Stimulated activated CD4-positive, alpha-beta T cell treated with anti-CD3 and anti-CD28 coated beads, TNF-alpha, amount 100 ng/mL, for 4 hours (primary cell): Measurements from ENCODE around the gene TMPRSS12.
"Not testable (repeated sequence)": the region's sequence is repeated elsewhere in the genome, so short reads cannot be mapped to it uniquely, and the experiment has no call there.

ENCODE experiments used
- DNase-seq, 3 experiments: peaks; one replicate each; pipeline ENCODE4 v3.0.0-alpha.2; 2020; ENCODE audit warnings: low read depth in 3 of 3

TMPRSS12 gene, protein sequence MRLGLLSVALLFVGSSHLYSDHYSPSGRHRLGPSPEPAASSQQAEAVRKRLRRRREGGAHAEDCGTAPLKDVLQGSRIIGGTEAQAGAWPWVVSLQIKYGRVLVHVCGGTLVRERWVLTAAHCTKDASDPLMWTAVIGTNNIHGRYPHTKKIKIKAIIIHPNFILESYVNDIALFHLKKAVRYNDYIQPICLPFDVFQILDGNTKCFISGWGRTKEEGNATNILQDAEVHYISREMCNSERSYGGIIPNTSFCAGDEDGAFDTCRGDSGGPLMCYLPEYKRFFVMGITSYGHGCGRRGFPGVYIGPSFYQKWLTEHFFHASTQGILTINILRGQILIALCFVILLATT

DNA sequence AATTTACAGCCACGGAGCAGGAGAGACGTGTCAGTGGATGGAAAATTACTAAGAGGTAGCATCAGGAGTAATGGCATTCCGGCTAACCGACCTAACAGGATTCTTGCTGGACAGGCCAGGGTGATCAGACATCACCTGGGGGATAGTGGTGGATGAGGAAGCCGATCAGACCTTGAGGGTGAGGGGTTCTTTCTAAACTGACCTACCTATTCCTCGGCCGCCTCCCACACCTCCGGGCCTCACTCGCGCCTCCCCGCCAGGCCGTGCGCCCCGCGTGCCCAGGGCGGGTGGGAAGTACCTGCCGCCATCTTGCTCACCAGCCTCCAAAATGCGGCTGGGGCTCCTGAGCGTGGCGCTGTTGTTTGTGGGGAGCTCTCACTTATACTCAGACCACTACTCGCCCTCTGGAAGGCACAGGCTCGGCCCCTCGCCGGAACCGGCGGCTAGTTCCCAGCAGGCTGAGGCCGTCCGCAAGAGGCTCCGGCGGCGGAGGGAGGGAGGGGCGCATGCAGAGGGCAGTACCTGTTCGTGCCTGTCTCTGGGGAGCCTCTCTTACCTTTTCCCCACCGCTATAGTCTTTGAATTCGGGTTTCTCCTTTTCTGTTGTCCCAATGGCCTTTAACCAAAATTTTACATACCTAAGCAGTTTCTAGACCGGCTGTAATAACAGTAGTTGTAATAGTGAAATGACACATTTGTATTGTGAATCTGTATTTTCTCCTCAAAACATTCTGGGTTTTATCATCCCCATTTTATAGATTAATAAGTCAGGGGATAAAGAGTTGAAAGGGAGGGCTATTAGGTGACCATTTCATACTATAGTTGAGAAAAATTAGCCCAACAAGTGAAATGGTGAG is at the start of gene TMPRSS12:
Gene TMPRSS12, plus strand, starts transcription at position 290 of the 857 bp plus-strand sequence. Its CDS starts 39 bp downstream, at position 329.
- DNase-seq: no peak

DNA sequence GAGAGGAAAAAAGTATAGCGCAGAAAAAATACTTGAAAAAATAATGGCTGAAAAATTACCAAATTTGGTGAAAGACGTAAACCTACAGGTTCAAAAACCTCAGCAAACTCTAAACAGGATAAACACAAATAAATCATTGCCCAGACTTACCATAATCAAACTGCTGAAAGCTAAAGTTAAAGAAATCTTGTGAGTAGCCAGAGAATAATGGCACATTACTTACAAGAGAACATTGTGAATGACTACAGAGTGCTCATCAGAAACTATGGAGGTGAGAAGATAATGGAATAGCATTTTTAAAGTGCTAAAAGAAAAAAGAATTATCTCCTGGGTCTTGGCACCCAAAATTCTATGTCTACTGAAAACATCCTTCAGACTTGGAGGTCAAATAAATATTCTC is 42.8 kb upstream of the TMPRSS12 start:
- no peak for DNase-seq

GRCh38 chr12:50803230-50803875 is 39.4 kb upstream of the TMPRSS12 start:
- no peak for DNase-seq

GRCh38 chr12:50806176-50806575 is 36.5 kb upstream of the TMPRSS12 start:
- no peak for DNase-seq

GRCh38 chr12:50809131-50809530 is 33.6 kb upstream of the TMPRSS12 start:
- not testable (repeated sequence) for DNase-seq

DNA sequence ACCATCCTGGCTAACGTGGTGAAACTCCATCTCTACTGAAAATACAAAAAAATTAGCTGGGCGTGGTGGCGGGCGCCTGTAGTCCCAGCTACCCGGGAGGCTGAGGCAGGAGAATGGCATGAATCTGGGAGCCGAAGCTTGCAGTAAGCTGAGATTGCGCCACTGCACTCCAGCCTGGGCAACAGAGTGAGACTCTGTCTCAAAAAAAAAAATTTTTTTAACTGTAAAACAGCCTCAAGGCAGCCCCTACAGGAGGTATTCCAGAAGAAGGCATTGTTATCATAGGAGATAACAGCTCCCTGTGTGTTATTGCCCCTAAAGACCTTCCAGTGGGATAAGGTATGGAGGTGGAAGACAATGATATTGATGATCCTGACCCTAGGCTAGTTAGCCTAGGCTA is 27.8 kb upstream of the TMPRSS12 start:
- DNase-seq: not testable (repeated sequence)

DNA sequence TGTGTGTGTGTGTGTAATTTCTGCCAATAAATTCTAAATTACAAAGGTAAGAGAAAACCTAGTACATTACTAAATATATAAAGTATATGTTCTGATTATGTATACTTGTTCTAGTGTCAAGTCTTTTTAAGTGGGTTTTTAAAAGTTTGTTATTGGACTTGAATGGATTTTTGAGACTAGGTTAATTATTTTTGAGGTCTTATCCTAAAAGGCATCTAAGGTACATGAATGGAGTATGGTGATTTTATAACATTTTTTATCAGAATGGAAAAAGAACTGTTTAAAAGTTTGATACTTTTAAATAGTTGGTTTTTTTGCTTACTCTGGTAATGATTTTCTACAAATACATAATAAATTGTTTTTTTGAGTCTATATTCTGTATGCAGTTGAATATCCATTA is 22.5 kb upstream of the TMPRSS12 start:
- DNase-seq: no peak

- no peak for DNase-seq
Observed at GRCh38 chr12:50822082-50822481, 20.6 kb upstream of the TMPRSS12 start.

DNA sequence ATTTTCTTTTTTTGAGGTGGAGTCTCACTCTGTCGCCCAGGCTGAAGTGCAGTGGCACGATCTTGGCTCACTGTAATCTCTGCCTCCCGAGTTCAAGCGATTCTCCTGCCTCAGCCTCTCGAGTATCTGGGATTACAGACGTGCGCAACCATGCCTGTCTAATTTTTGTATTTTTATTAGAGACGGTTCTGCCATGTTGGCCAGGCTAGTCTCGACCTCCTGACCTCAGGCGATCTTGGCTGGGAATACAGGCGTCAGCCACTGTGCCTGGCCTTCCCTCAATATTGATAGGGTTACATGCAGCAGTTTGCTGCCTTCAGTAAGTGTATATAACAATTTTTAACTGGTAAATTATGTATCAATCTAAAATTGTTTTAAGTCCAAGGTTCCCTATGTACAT is 19.0 kb upstream of the TMPRSS12 start:
- not testable (repeated sequence) for DNase-seq

DNA sequence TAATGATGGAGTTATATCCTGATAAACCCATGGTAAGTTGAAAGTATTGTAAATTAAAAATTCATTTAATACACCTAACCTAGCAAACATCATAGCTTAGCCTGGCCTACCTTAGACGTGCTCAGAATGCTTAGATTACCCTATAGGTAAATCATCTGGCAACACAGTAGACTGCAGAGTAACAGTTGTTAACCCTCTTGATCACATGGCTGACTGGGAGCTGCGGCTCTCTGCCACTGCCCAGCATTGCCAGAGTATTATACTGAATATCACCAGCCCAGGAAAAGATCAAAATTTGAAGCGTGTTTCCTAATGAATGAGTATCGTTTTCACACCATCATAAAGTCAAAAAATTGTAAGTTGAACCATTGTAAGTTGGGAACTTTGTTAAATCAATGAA is 17.8 kb upstream of the TMPRSS12 start:
- DNase-seq: no peak

- no peak for DNase-seq
Observed at GRCh38 chr12:50825372-50825838, 17.3 kb upstream of the TMPRSS12 start.

GRCh38 chr12:50828121-50828520 is 14.6 kb upstream of the TMPRSS12 start:
- no peak for DNase-seq

DNA sequence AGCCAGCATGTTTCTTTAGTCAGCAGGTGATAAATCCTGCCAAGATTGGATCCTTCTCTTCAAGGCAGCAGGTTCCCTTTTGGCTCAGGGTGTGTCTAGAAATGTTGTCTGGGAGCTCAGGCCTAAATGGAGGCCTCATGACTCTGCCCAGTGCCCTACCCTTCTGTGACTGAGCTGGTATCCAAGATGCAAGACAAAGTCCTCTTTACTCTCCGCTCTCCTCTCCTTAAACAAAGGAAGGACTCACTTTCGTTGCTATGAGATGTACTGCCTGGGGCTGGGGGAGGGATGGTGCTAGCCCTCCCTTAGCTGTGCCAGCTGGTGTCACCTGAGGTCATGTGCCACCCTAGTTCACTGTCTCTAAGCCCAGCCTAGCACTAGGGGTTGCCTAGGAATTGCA is 13.8 kb upstream of the TMPRSS12 start:
- DNase-seq: no peak

GRCh38 chr12:50833801-50834200 is 8.9 kb upstream of the TMPRSS12 start:
- not testable (repeated sequence) for DNase-seq

- DNase-seq: no peak
Observed at GRCh38 chr12:50839042-50839441, 3.7 kb upstream of the TMPRSS12 start.

DNA sequence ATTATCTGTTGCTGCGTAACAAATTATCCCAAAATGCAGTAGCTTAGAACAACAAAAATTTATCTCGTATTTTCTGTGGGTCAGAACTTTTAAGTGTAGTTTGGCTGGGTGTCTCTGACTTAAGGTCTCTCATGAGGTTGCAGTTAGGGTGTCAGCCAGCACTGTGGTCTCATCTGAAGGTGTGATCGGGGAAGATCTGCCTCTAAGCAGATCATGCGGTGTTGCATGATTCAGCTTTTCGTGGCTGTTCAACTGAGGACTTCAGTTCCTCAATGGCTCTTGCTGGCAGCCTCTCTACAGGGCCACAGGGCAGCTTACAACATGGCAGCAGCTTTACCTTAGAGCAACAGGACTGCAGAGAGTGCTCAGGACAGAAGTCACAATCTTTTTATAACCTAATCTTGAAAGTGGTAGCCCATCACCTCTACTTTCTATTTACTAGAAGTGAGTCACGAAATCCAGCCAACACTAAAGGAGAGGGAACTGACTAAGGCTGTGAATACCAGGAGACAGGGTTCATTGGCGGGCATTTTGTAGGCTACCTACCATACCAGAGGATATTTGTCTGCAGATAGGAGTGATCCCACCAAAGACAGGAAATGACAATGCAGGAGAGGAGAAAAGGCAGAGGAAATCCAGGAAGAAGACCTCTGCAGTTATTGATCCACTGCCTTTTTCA is 1.8 kb upstream of the TMPRSS12 start:
- DNase-seq: no peak

DNA sequence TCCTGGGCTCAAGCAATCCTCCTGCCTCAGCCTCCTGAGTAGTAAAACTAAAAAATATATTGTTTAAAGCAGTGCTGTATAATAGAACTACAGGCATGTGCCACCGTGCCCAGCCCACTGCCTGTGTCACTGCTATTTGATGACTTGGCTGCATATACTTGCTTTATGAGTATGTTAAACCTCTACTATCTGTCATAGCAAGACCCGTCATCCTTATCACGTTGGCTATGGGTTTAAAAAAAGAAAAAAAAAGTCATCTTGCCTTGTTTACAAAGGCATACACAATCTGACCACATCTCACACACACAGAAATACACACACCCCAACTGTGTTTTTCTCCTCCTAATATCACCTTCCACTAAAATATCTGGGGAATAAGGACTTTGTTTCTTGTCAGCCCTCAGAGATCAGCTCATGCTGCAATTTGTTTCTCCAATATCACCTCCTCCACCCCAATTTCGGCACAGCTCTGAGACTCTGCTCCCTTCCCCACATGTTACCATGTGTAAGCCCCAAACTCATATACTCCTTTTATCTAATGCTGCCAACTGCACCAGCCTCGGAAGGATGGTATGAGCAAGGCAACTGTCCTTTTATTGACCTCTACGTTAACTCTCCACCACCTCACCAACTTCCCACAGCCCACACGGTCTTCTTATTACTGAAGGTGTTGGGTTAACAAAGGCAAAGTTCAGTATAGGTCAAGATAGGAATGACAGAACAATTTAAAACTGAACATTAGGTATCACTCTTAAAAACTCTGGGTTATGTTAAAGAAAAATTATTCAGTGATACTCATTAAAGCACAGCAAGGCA is 802 bp upstream of the TMPRSS12 start:
- no peak for DNase-seq

DNA sequence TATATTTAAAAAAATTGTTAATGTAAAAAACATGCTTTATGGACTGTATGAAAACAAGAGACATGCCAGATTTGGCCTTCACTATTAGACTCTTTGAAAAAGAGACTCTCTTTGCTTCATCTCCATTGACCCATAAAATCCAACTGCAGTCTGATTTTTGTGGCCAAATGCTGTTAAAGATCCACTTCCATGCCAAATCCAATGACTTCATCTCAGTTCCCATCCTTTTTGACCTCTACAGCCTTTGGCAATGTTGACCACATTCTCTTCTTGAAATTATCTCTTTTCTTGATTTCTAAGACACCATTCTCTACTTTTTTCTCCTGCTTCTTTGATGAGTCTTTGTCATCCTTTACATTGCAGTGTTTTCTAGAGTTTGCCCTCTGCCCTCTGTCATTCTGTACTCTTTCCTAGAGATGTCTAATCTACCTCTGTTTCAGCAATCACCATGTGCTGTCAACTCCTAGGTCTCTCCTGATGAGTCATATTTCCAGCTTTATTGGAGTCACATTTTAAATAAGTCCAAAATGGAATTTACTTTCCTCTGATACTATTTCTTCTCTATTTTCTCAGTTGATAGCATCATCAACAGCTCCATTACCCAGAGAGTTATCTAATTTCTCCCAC is 2.4 kb downstream of the TMPRSS12 start:
- DNase-seq: no peak

DNA sequence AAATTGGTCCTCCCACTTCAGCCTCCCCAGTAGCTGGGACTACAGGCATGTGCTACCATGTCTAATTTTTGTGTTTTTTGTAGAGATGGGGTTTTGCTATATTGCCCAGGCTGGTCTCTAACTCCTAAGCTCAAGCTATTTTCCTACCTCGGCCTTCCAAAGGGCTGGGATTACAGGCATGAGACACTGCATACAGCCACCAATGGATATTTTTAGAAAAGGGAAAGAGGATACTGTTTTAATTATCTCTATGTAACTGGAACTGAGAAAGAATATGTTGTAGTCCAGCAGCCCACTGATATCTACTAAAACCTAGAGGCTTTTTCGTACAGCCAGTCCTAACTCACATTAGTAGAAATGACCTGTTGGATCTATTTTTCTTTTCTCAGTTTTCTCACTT is 6.2 kb downstream of the TMPRSS12 start:
- no peak for DNase-seq

DNA sequence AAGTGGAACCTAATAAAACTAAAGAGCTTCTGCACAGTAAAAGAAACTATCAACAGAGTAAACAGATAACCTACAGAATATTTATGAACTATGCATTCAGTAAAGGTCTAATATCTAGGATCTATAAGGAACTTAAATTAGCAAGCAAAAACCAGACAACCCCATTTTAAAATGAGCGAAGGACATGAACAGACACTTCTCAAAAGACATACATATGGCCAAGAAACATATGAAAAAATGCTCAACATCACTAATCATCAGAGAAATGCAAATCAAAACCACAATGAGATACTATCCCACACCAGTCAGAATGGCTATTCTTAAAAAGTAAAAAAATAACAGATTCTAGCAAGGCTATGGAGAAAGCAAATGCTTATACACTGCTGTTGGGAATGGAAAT is 12.5 kb downstream of the TMPRSS12 start:
- DNase-seq: not testable (repeated sequence)
